ENCODE measurements around the gene ZCCHC4.

DNA sequence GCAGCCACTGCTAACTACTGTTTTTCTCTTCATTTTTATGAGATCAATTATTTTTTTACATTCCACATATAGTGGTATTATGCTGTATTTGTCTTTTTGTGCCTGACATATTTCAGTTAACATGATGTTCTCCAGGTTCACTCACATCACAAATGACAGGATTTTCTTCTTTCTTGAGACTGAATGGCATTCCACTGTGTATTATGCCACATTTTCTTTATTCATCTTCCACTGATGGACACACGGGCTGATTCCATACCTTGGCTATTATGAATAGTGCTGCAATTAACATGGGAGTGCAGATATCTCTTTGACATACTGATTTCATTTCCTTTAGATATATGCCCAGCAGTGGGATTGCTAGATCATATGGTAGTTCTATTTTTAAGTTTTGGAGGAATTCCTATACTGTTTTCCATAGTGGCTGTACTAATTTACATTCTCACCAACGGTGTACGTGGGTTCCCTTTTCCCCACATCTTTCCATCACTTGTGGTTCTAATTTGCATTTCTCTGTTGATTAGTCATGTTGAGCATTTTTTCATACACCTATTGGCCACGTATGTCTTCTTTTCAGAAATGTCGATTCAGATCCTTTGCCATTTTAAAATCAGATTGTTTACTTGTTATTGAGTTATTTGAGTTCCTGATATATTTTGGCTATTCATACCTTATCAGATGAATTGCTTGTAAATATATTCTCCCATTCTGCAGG lies 14.9 kb upstream of the ZCCHC4 start:
- TF ChIP-seq POLR2A (IDR thresholded peaks at IDR 0.05; ENCODE audit: low read length) (no peak), KDM5A (IDR thresholded peaks at IDR 0.05) (no peak), ZFP36 (IDR thresholded peaks at IDR 0.05; ENCODE audit: borderline replicate concordance, partially characterized antibody) (no peak), EP300 (IDR thresholded peaks at IDR 0.05) (no peak)
